K562 treated with DMSO at 1 percent for 24 hours (cell line): ENCODE measurements around the gene GNB5. TPM values are rescaled to one million over a fixed set of nuclear protein-coding genes. Genes with fewer than 3 reads are reported as not detected.

ENCODE experiments used
- total RNA-seq: library from RNA; unstranded; fragments of 300-600 nt; gene quantifications from 2 replicates; pipeline ENCODE4 v1.2.3, GENCODE V29; 2022; ENCODE audit warnings: low read depth; ENCODE audit not compliant: insufficient read depth

GNB5 gene
- 5.7 and 7.7 TPM in 2 replicates for total RNA-seq

DNA sequence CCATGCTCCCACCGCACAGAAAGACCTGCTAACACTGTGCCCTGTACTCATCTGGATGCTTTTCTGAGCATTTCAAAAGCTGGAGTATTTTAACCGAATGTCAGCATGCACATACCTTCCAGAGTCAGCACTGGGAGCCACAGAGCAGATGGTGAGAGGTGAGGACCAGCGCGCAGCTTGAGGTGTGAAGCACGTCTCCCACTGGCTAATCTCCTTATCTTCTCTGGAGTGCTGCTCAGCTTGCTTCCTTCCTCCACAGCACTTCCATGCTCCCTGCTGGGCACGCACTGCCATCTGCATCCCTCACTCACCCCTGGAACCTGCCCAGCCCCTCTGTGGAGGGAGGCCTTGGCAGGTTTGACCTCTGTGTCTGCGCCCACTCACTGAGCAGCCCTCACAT, at the start of gene GNB5:
GNB5 (minus strand) TSS at position 186 of the 400 bp plus-strand sequence. CDS start 6,716 bp downstream, outside the sequence.

Other genes starting within 250 kb of the GNB5 start
- 22.1 and 22.4 TPM in 2 replicates for gene LEO1, start 219.6 kb downstream of the GNB5 start, total RNA-seq
- 21.2 and 25.7 TPM in 2 replicates for gene MAPK6, start 172.2 kb downstream of the GNB5 start, total RNA-seq
- not detected in 2 replicates for gene BCL2L10, start 78.6 kb downstream of the GNB5 start, total RNA-seq
- not detected in 2 replicates for gene MYO5C, start 104.4 kb upstream of the GNB5 start, total RNA-seq